Caki2 (cell line): ENCODE results near the gene UBE2H. TPM values are rescaled to one million over a fixed set of nuclear protein-coding genes. Genes with fewer than 3 reads are reported as not detected.

Source experiments
- DNase-seq: peaks from one replicate; pipeline ENCODE4 v3.0.0-alpha.2; 2015; ENCODE audit warnings: low read depth
- in situ Hi-C: cut with HindIII; loops from 2 replicates; pipeline ENCODE4 v1.10.0; 2016; ENCODE audit warnings: low sequenced_read_pairs, low pct_unique_long_range_greater_than_20kb, mixed read lengths
- total RNA-seq: library from RNA; depleted of rRNA; stranded (reverse); fragments of >200 nt; shearing (Covaris generic); gene quantifications from 2 replicates; pipeline ENCODE4 v1.2.3, GENCODE V29; 2014; ENCODE audit warnings: low replicate concordance

The UBE2H gene
- total RNA-seq, 1 experiment from 2014 or later = 84.8 TPM

DNA sequence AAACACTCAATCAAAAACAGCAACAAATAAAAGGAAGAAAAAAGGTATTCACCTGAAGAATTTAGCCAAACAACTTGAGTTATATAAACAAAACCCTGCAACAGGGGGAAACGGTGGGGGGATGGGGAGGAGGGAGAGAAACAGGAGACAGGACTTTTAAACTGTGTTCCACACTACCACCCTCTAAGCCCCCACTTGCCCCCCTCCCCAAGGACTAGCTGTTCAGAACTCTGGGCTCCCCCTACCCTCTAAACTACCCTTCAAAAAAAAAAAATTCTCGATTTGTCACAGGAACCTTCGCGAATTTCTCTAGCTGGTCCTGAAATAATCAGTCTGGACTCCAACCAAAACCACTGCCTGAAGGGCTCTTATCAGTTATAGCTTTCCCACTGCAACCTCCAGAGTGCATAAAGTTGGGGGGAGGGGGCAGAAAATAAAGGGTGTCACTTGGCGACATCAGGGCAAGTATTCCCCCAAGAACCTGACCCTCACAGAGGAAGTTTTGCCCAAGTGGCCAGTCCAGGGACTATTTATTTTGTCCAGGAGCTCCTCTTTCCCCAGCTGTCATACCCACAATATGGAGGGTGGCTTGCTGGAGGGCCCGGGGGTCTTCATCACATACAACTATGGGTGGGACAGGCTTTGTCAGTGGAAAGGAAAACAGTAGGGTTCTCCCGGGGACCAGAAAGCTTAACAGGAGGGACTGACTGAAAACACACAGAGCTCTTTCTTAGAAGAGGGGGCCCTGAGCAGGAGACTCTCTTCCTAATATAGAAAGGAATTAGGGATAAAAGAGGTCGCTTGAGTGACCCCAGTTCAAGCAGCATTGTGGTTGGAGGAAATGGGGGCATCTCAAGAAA lies 1.3 kb downstream of the UBE2H start:
- DNase-seq = no peak
- in situ Hi-C loops = no loop called here

- DNase-seq = no peak
- in situ Hi-C loops = no loop called here
These were observed 1.9 kb downstream of the UBE2H start for GRCh38 chr7:129950933-129951225.

GRCh38 chr7:129950191-129950932 lies 2.4 kb downstream of the UBE2H start:
- in situ Hi-C loops = no loop called here
- DNase-seq = no peak

GRCh38 chr7:129949292-129950133 lies 3.2 kb downstream of the UBE2H start:
- peak; percentile 95 for DNase-seq
- in situ Hi-C loops = no loop called here

GRCh38 chr7:129948877-129949291 lies 3.9 kb downstream of the UBE2H start:
- DNase-seq = peak; percentile 97
- in situ Hi-C loops = no loop called here

- no peak for DNase-seq
- in situ Hi-C loops = no loop called here
These were observed 4.4 kb downstream of the UBE2H start for GRCh38 chr7:129948338-129948737.

GRCh38 chr7:129947701-129948100 lies 5.1 kb downstream of the UBE2H start:
- DNase-seq = no peak
- in situ Hi-C loops = no loop called here

DNA sequence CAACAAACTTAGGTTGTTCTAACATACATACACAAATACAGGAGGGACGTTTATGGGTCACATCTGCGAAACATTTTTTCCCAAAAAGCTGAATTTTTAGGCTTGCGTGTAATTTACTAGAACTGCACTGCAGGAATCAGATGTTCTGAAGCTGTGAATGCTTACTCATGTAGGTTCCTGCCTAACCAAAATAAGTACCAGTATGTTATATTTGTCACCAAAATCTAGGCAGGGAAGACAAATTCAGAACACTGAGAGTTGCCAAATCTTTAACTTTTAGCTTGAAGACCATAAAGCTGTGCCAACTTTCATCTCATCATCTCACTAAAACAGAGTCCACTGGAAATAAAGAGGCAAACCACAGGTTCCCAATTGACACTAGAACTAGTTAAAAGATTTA lies 5.7 kb downstream of the UBE2H start:
- in situ Hi-C loops = no loop called here
- no peak for DNase-seq

GRCh38 chr7:129946282-129946681 lies 6.5 kb downstream of the UBE2H start:
- no peak for DNase-seq
- in situ Hi-C loops = no loop called here

DNA sequence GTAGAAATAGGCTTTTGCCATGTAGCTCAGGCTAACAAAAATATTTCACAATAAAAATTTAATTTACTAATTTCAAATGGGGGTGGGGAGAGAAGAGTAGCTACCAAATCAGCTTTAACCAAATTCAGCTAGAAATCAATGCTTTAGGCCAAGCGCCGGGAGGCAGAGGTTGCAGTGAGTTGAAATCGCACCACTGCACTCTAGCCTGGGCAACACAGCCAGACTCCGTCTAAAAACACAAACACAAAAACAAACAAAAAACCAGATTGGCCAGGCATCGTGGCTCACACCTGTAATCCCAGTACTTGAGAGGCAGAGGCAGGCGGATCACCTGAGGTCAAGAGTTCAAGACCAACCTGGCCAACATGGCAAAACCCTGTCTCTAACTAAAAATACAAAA lies 9.4 kb downstream of the UBE2H start:
- in situ Hi-C loops = no loop called here
- no peak for DNase-seq

- in situ Hi-C loops = no loop called here
- DNase-seq = no peak
These were observed 12.4 kb downstream of the UBE2H start for GRCh38 chr7:129940329-129940728.

DNA sequence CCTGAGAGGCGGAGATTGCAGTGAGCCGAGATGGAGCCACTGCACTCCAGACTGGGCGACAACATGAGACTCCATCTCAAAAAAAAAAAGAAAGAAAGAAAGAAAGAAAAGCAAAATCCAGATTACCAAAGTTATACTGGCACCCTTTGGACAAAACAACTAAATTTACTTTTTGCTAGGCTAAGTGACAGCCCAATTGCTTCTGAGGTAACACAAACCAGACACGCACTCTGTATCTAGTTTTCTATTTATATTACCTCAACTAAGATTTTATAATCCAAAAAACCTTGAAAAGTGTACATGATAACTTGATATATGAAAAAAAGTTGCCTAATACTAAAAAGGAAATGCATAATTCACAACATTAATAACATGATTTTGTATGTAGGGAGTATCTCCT lies 12.9 kb downstream of the UBE2H start:
- in situ Hi-C loops = no loop called here
- no peak for DNase-seq

DNA sequence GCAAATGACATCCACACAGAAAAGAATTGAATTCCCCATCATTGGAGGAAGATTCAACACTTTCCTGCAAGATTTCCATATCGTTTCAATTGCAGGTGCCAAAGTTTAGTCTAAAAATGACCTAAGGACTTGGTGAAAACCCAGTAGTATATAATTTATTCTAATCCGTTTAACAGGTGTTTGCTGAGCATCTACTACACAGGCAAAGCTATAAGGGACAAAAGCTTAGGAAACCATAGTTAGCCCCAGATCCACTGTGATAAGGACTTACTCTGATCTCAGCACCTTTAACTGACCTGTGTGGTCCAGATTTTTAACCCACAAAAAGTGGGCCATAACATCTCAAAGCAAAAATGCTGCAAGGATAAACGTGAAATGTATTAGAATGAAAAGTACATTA lies 19.1 kb downstream of the UBE2H start:
- no peak for DNase-seq
- in situ Hi-C loops = no loop called here

DNA sequence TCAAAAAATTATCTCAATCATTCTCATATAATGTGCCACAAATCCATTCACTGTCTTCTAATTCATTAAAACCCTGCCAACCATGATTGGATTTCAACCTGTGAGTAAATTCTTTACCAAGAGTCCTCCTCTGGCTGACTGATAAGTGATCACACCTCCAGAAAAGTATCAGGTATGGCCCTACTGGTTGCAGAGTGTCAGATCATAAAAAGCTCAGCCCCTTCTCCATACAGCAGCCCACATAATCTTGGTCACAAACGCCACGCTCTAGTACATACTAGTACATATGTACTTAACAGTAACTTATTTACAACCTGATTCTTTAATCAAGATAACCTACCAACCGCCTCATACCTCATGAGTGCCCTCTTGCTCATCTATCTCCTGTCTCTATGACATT lies 26.1 kb downstream of the UBE2H start:
- in situ Hi-C loops = no loop called here
- no peak for DNase-seq

DNA sequence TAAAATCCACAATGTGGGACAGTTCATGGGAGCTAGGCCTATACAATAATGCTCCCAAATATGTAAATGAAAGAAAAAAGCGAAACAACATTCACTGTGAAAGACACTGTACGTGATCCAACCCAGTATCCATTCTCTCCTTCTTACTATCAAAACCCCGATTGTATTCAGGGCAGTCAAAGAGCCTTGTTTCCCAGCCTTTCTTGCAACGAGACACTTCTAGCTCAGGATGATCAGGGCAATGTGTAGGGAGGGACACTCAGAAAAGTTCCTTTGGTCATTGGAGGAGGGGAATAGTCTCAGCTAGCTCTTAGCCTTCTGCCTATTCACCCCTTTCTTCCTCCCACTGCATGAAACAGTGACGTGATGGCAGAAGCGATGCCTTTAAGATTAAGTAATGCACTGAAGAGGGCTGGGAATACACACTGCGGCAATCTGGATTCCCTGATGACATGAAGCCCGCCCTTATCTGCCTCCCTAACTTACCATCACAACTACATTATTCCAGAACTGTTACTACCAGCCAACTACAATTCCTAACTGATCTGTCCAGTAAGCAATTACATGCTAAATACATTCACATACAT lies 27.3 kb downstream of the UBE2H start:
- in situ Hi-C loops = no loop called here

DNA sequence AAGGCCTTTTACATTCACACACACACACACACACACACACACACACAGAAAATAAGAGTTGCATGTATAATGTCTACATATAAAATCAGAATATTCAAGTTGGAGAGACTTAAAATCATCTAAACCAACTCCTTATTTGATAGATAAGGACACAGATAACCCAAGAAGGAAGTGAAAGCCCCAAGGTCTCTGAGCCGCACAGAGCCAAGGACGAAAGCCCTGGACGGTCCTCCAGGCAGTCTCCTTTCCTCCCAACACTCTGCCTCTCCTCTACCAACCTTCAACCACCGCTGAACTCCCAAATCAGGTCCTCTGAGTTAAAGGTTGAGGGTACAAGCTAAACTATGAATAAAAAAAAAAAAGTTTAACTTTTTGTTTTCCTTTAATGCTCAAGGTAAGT lies 28.2 kb downstream of the UBE2H start:
- in situ Hi-C loops = no loop called here
- DNase-seq = no peak

More for the DNA sequence above, 27.3 kb downstream of the UBE2H start:
- DNase-seq = no peak

DNA sequence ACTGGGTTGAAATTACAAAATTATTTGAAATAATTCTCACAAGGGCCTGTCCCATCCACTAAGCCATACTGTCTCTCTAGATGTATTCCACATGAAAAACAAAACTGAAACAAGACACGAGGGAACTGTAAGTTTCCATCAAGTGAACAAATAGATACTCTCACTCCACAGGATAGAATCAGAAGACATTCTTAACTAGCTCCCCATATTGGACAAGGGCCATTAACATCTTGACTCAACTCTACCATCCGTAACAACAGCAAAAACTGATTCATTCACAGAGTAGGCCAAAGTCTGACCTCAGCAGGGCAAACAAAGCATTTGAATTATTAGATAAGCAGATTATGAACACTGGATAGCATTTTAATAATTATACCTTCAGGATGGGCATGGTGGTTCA lies 29.1 kb downstream of the UBE2H start:
- in situ Hi-C loops = no loop called here
- peak; percentile 82 for DNase-seq

- in situ Hi-C loops = no loop called here
- DNase-seq = no peak
These were observed 33.3 kb downstream of the UBE2H start for GRCh38 chr7:129919492-129919891.

DNA sequence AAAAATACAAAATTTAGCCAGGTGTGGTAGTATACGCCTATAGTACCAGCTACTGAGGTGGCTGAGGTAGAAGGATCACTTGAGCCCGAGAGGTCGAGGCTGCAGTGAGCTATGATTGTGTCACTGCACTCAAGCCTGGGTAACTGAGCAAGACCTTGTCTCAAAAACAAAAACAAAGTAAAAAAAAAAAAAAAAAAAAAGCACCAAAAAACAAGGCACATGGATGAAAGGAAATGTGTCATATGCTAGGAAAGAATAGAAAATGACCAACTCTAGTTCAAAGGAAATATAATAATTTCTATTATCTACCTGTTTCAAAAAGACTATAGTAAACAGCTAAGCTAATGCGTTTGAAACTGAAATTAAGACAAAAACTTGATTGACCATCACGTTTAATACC lies 33.8 kb downstream of the UBE2H start:
- in situ Hi-C loops = no loop called here
- DNase-seq = no peak
